ENCODE results near the gene TPRA1.
"Not testable (repeated sequence)": the region's sequence is repeated elsewhere in the genome, so short reads cannot be mapped to it uniquely, and the experiment has no call there.

TPRA1 gene

GRCh38 chr3:127616836-127617605, 26.5 kb upstream of the TPRA1 start:
- DNase-seq (ENCODE audit: low spot score) = no peak

- no peak for DNase-seq (ENCODE audit: low spot score)
Measured at GRCh38 chr3:127615631-127616305, 25.2 kb upstream of the TPRA1 start.

GRCh38 chr3:127614928-127615589, 24.5 kb upstream of the TPRA1 start:
- DNase-seq (ENCODE audit: low spot score) = no peak

GRCh38 chr3:127613406-127613805, 22.9 kb upstream of the TPRA1 start:
- no peak for DNase-seq (ENCODE audit: low spot score)

GRCh38 chr3:127612966-127613365, 22.4 kb upstream of the TPRA1 start:
- DNase-seq (ENCODE audit: low spot score) = no peak

GRCh38 chr3:127611251-127611650, 20.7 kb upstream of the TPRA1 start:
- DNase-seq (ENCODE audit: low spot score) = no peak

GRCh38 chr3:127610105-127610504, 19.6 kb upstream of the TPRA1 start:
- DNase-seq (ENCODE audit: low spot score) = no peak

- DNase-seq (ENCODE audit: low spot score) = no peak
Measured at GRCh38 chr3:127608362-127608718, 17.8 kb upstream of the TPRA1 start.

- no peak for DNase-seq (ENCODE audit: low spot score)
Measured at GRCh38 chr3:127607675-127608361, 17.3 kb upstream of the TPRA1 start.

- DNase-seq (ENCODE audit: low spot score) = no peak
Measured at GRCh38 chr3:127606981-127607595, 16.6 kb upstream of the TPRA1 start.

- no peak for DNase-seq (ENCODE audit: low spot score)
Measured at GRCh38 chr3:127606086-127606805, 15.7 kb upstream of the TPRA1 start.

- DNase-seq (ENCODE audit: low spot score) = not testable (repeated sequence)
Measured at GRCh38 chr3:127605547-127605946, 15.0 kb upstream of the TPRA1 start.

- DNase-seq (ENCODE audit: low spot score) = no peak
Measured at GRCh38 chr3:127604546-127605165, 14.1 kb upstream of the TPRA1 start.

GRCh38 chr3:127604035-127604434, 13.5 kb upstream of the TPRA1 start:
- DNase-seq (ENCODE audit: low spot score) = no peak

- DNase-seq (ENCODE audit: low spot score) = no peak
Measured at GRCh38 chr3:127600749-127601456, 10.4 kb upstream of the TPRA1 start.

GRCh38 chr3:127598841-127599570, 8.5 kb upstream of the TPRA1 start:
- DNase-seq (ENCODE audit: low spot score) = no peak

GRCh38 chr3:127597020-127597771, 6.7 kb upstream of the TPRA1 start:
- no peak for DNase-seq (ENCODE audit: low spot score)

- no peak for DNase-seq (ENCODE audit: low spot score)
Measured at GRCh38 chr3:127595303-127595702, 4.8 kb upstream of the TPRA1 start.

GRCh38 chr3:127593178-127593577, 2.6 kb upstream of the TPRA1 start:
- no peak for DNase-seq (ENCODE audit: low spot score)
